ENCODE measurements around the gene COL11A2.

COL11A2 gene

GRCh38 chr6:33192671-33193602 is 670 bp upstream of the COL11A2 start:
- no peak for DNase-seq (ENCODE audit: low spot score)

- no peak for DNase-seq (ENCODE audit: low spot score)
Observed at GRCh38 chr6:33191383-33192104, 723 bp downstream of the COL11A2 start.

- no peak for DNase-seq (ENCODE audit: low spot score)
Observed at GRCh38 chr6:33190504-33191107, 1.7 kb downstream of the COL11A2 start.

DNA sequence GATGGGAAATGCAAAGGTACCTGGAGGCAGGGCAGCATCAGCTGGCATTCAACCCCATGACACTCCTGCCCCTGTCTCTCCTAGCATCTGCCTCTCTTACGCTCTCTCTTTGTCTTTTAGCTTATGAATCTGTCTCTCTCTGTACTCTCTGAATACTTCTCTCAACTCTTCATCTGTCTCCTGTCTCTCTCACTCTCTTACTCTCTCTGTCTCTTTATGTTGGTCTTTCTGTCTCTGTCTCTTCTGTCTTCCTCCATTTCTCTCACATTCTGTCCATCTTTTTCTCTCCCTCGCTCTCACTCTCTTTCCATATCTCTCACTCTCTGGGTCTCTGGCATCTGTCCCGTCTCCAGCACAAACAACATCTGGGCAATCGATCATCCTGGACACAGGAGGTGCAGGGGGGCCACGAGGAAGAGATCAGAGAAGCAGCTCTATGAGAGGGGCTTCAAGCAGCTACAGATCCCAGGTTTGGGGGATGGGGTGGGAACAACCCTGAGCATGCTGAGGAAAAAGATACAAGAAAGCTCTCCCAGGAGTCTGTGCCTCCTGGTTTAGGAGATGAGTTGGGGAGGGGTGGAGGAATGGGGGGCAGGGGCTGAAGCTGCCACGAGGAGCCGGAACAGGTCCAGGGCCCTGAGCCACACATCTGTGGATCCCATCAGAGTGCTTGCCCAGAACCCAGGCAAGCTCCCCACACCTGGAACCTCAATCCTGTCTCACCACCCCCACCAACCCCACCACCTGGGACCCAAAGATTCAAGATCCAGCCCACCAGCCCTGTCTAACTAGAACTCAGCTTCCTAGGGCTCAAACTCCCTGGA is 2.4 kb downstream of the COL11A2 start:
- no peak for DNase-seq (ENCODE audit: low spot score)

- DNase-seq (ENCODE audit: low spot score): no peak
Observed at GRCh38 chr6:33189164-33189563, 3.1 kb downstream of the COL11A2 start.

- no peak for DNase-seq (ENCODE audit: low spot score)
Observed at GRCh38 chr6:33187809-33188208, 4.5 kb downstream of the COL11A2 start.

GRCh38 chr6:33185654-33186187 is 6.5 kb downstream of the COL11A2 start:
- DNase-seq (ENCODE audit: low spot score): no peak

GRCh38 chr6:33185190-33185589 is 7.1 kb downstream of the COL11A2 start:
- DNase-seq (ENCODE audit: low spot score): no peak

GRCh38 chr6:33183071-33183683 is 9.1 kb downstream of the COL11A2 start:
- DNase-seq (ENCODE audit: low spot score): no peak

- no peak for DNase-seq (ENCODE audit: low spot score)
Observed at GRCh38 chr6:33181141-33181540, 11.1 kb downstream of the COL11A2 start.

GRCh38 chr6:33178755-33179475 is 13.4 kb downstream of the COL11A2 start:
- no peak for DNase-seq (ENCODE audit: low spot score)

GRCh38 chr6:33177552-33178446 is 14.5 kb downstream of the COL11A2 start:
- DNase-seq (ENCODE audit: low spot score): no peak

DNA sequence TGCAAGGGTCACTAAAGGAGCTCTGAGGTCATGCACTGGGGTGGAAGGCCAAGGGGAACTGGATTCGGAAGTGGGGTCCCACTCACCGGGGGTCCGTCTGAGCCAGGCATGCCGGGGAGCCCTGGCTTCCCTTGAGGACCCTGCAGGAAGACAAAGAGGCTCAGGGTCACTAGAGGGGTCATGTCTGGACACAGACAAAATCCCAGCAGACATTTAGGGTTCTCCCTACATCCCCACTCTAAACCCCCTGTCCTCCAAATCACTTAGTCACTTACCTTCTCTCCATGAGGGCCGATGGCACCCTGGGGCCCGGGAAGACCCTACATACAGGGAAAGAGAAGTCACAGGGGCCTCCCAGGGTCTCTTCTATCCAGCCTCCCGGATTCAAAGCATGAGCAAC is 15.4 kb downstream of the COL11A2 start:
- DNase-seq (ENCODE audit: low spot score): no peak

GRCh38 chr6:33175436-33176069 is 16.7 kb downstream of the COL11A2 start:
- no peak for DNase-seq (ENCODE audit: low spot score)

GRCh38 chr6:33174784-33175183 is 17.5 kb downstream of the COL11A2 start:
- DNase-seq (ENCODE audit: low spot score): no peak

- no peak for DNase-seq (ENCODE audit: low spot score)
Observed at GRCh38 chr6:33173535-33174180, 18.6 kb downstream of the COL11A2 start.

DNA sequence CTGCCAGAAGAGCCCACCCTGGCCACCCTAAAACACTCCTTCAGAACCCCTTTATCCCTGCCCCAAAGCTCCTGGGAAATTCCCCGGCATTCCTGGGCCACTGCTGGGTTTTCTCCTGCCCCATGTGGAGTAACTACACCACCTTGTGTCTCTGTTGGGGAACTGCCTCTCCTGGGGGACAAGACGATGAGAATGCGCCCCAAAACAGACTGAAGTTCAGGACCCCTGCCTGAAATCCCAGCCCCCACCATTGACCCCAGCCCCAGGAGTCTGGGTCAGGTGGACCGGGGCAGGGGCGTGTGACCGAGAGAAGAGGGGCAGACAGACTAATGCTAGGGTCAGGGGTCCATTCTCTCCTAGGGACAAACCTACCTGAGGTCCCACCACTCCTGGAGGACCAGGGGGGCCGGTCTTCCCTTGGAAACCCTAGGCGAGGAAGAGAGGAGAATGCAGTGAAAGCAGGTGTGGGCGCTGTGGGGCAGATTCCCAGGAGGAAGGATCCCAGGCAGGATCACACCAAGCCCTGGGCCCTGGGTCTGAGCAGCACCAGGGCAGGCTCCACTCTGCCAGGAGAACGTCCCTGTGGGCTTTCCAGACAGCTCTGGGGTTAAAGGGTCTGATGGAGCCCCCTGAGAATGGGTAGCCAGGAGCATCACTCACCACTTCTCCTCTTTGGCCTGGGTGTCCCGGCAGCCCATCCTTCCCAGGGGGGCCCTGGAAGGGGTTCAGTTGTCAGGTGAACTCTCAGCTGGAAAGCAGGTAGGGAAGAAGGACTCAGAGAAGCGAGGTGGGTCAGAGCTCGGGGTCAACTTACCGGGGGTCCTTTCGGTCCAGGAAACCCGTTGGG is 19.4 kb downstream of the COL11A2 start:
- DNase-seq (ENCODE audit: low spot score): peak; percentile 67

Data from HuH-7 (cell line).